Measurements from ENCODE around the gene CERS3.
A peak's percentile ranks its signal among the peaks of the same experiment; 100 is the strongest.

CERS3 gene

DNA sequence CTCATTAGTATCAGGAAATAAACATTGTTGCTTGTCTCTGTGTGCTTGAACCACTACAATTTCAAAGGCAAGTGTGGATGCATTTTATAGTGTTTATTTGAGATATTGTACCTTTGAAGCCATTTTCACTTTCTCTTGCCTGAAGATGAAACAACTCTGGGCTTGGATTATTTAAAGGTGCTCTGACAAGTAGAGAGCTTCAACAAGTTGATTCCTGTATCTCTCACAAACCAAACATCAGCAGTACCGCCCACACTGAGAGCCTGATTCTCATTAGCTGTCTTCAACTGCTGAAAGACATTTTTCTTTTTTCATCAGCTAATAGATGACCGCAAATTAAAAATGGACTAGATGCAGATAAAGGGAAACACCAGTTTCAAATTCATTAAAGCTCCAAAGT, 806 bp upstream of the CERS3 start:
- DNase-seq, result no peak

DNA sequence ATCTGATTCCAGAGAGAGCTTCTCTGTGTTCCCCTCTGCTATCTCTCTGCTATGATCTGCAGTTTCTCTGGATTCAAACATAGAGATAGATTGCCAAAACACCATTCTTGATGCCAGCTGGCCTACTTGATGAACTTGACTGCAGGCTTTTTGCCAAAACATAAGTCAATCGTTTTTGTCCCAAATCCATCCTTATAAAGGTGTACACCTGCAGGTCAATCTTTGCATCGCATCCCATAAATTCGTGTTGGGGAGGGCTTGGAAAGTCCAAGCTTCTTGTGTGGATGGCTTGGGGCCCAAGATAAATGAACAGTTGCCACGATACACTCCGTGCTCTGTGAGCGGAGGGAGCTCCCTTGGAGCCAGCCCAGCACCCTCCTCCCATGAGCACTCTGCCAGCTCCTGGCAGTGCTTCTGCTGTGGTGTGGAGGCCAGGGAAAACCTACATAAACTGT, 2.7 kb downstream of the CERS3 start:
- peak in 42 of 51 donors; percentile 1 to 73 (median 28) for DNase-seq

DNA sequence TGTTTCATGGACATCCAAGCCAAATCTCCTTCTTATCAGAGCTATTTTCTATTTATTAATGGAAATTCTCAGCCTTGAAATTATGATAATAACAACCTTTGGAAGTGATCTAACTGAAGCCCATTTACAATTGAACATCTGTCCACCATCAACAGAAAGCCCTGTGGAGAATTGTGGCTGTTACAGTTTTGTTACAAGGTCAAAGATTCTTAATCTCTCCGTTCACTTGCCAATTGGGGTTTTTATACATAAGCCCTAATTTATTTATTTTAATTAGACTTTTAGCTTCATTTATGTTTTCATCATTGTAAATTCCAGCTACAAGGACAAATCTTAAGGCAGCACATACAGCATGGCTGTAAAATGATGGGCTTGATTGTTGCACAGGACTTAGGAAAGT, 3.3 kb downstream of the CERS3 start:
- no peak for DNase-seq

DNA sequence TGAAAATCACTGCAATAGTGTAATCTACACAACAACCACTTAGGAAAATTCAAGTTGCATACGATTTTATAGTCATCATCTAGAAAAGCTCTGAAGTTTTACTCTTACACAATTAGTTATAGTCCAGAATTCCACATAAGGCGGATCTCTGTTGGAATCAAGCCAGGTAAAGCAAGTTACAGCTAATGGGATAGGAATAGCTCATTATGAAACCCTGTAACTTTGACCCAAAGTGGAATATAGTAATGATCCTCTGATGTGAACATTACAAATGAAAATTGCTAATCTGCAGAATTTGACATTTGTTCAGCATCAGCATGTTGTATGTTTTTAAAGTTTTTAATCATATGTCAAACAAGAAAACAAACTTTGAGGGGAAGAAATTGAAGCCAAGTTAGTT, 4.4 kb downstream of the CERS3 start:
- DNase-seq, result no peak

DNA sequence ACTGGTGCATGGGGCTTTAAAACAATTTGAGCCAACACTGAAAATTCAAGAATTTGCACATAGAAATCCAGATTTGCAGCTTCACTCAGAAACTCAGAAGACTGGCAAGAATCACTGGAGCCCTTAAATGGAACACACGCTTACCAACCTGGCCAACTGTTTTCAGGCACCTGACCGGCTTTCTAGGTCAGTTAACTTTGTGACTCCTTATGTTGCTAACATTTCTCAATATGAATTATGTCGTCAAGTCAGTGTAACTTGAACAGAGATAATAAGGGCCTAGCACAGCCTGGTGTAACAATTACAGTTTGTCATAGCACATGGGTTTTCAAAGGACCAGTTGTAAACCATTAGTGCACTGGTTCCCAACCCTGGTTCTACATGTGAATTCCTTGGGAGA, 6.8 kb downstream of the CERS3 start:
- DNase-seq, result no peak

DNA sequence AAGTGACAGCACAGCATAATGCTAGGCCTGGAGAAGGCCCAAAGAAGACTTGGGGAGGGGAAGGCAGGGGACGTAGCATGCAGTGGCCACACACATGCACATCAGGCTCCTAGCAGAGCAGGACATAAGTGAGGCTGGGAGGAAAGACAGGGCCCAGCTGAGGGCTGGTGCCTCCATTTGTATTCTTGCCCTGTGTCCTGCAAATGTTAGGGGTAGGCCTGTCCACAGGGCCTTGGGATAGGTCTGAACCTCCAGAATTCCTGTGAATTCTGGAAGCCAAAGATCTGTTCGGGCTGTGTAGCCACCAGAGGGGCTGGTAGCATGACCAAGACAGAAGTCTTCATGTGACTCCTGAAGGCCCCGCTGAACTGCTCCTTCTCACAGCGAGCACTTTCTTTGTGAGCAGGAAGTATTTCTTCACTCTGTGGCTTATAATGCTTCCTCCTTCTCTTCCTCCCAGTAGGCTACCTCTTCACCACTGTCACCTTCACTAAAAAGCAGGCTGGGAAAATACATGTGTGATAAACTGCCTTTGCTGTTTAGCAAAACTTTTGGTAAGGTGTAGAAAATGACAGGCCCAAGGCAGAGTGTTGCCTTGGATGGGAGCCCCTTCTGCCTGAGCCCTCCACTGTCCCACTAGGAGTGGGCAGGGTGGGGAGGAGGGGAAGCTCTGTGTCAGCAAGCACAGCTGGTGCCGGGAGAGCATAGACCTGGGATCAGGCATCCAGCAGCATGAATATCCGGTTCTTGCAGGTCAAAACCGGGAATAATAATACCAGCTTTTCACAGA, 8.4 kb downstream of the CERS3 start:
- no peak for DNase-seq

DNA sequence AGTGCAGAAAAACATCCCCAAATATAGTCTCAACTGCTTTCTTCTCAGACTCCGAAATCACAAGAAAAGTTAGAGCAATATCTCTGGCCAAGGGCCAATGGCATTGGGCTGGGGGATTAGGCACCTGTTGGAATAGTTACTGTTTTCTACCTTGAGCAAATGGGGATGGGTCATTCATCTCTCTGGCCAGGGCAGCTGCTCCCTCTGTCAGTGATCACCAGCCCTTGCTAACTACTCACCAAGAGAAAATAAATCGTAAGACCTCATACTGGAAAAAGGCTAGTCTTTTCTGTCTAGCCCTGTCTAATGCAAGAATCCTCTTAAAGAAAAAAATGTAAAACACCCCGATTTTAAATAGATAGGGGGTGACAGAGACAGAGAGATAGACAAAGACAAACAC, 10.9 kb downstream of the CERS3 start:
- no peak for DNase-seq

DNA sequence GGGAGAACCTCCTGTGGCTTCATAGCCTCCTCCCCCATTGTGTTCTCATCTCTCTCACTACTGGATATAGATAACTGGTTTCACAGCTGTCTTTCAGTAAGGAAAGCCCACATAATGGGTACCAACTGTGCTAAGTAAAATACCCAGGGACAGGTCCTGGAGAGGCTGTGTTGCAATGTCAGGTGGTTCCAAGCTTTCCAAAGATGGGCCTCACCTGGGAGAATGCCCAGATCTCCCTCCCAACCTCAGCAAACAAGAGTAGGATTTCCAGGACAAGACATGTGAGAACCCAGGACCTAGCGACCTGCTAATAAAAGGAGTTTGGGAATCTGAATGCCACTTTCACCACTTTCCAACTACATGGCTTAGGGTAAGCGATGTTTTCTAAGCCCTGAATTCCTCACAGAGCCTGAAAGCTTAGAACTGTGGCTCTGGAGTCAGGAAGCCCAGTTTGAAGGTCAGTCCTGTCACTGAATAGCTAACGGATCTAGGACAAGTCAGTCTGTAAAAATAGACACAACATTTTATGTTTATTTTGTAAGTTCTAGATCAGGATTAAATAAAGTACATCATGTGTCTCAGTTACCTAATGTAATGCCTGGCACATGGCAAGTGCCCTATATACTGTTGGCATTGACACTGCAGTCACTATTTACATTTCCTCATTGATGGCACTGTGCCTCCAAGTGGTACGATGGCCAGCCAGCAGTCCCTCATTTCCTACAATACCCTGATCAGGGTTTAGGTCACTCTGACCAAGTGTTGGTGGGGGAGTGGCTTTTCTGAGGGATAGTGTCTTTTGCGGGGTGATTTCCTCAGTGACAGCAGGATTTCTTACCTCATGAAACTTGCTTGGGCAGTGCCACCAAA, 11.9 kb downstream of the CERS3 start:
- DNase-seq, result no peak

DNA sequence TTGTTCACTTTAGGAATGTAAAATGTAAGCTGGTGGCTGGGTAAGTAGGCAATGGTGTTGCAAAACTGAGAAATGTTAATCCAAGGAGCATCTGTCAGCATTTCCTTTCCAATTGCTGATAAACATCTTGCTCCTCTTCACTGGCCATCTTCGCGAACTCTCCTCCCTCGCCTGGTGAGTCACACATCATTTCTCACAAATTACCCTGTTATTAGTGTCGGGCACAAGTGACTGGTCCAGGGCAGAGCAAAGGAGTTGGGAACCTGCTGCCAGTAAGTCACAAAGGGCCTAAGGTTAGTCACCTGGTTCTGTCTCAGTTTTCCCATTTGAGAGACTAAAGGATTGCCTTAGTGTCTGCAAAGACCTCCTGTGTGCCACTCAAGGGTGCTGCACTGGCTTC, 13.0 kb downstream of the CERS3 start:
- DNase-seq, result no peak

DNA sequence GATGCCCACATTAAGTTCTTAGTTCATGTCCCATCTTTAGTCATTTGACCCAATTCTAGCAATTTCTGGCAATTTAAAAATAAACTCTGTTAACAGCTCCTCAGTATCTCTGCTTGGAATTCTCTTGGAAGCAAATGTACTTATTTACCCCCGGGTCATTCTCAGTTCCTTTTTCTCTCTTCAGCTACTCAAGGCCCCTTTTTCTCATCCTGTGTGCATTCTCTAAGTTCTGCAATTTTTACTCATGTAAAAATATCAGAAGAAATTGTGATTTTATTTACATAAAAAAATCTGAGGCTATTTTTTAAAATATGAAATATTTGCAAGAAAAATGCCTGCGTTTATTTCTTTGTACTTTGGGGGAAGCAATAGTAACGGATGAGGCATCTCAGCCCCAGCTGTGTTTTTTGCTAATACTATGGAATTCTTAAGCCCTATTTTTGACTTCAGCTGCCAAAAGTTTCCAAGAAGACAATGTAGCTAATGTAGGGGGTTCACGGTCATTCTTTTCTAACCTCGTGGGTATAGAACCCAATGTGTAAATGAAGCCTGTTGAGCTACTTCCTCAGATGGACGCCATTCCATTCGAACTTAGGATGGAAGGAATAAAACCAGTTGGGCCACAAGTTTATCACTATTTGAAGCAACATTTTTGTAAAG, 20.0 kb downstream of the CERS3 start:
- no peak for DNase-seq

DNA sequence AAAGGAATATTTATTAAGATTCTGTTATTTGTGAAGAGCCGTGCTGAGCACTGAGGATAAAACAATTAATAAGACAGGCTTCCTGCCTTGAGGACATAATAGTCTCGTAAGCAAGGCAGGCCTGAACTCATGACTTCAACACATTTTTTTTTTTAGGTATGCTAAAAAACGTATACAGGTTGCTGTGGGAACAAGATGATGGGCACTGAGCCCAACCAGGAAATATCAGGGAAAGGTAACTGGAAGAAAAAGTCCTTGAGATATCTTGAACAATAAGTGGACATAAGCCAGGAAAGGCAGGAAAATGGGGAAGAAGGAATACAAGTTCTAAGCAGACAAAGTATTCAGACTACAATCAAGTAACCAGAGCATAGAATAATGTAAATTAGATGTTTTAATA, 26.1 kb downstream of the CERS3 start:
- DNase-seq, result no peak

DNA sequence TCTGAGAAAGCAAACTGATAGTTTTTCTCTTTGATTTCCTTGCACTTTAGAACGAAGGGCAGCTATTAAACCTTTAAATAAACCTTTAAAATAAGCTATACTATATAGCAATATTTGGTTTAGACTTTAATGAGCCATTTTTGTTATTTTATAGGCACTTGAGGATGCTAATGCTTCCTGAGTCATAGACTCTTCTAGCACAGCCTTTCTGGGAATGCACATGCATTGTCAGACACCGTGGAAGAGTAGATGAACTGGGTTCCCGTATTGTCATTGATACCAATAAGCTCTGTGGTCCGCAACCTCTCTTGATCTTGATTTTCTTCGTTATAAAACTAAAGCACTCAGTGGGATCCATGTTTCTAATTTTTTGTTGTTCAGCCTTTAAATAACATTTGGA, 27.6 kb downstream of the CERS3 start:
- no peak for DNase-seq

DNA sequence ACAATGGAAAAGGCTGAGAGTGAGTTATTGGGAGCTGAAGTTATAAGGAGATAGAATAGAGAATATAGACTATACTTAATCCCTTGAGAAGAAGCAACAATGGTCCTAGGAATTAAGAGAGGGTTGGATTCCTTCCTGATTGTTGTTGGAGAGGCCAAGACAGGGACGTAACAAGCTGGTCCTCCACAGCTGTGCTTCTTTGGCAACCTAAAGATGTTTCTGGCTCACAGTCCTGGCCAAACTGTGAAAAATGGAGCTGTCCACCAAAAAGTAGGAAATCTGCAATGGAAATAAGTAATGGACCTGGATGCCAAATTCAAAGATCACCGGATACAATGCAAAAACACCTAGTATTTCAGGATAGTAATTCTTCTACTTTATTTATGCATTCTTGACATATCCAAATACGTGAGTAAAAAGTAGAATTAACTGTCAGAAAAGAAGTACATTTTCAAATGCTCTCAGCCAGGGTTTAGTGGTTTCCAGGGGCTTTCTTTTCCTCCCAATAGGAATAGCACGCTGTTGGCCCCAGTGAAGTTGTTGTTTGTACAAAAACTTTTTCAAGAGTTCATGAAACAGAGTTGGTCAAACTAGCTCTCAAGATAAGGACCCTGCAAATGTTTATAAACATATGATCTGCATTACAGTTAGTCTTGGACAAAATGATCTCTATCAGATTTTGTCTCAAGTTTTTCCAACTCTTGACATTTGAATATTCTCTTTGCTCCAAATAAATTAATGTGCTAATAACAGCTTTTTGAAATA, 28.3 kb downstream of the CERS3 start:
- no peak for DNase-seq

DNA sequence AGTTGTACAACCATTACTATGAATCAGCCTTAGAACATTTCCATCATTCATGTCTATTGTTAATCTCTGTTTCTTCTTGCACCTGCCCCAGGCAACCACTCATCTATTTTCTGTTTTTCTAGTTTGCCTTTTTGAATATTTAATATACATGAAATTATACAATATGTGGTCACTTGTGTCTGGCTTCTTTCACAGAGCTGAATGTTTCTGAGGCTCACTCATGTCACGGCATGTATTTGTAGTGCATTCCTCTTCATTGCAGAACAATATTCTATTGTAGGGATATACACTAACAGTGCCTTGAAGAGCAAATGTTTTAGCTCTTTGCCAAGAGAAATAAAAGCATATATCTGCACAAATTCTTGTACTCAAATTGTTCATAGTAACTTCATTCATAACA, 32.9 kb downstream of the CERS3 start:
- no peak for DNase-seq

DNA sequence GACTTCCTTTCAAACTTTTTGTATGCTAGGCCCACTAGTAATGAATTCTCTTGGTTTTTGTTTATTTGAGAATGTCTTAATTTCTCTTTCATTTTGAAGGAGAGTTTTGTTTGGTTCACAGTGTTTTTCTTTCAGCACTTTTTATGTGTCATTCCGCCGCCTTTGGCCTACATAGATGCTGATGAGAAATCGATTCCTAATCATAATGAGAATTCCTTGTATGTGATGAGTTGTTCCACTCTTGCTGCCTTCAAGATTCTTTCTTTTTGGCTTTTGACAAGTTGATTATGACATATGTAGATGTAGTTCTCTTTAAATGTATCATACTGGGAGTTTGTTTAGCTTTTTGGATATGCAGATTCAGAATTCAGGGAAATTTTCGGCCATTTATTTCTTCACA, 35.5 kb downstream of the CERS3 start:
- no peak for DNase-seq

DNA sequence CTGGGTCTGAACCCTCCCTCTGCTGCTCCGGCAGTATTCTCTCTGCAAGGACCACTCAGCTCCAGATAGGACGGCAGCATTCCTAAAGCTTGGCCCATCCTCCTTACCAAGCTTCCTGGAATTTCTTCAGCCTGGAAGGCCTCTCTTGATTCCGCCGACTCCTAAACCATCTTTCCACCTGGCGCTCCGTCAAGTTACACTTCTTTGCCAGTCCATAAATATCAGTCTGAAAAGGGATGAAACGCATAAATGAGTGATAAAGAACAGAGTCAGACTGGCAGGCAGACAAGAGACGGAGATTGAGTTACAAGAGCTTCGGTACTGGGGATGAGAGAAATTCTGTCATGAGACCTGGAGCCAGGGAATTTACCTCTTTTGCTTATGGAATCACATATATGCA, 44.3 kb downstream of the CERS3 start:
- DNase-seq, result no peak

DNA sequence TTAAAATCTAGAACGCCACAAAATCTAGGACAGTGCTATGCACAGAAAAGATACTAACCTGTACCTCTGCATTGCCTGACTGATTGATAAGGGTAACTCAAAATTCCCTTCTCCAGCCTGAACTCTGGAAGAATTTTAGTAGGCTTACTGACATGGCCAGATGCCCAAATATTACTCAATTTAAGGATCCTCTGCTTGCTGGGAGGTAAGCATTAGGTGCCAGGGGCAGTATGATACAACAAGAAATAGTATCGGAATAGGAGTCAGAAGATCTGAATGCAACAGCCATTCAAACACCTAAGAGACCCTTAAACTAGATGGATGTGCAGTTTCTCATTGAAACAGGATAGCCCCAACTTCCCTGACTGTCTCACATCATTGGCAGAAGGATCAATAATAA, 45.4 kb downstream of the CERS3 start:
- DNase-seq, result no peak

DNA sequence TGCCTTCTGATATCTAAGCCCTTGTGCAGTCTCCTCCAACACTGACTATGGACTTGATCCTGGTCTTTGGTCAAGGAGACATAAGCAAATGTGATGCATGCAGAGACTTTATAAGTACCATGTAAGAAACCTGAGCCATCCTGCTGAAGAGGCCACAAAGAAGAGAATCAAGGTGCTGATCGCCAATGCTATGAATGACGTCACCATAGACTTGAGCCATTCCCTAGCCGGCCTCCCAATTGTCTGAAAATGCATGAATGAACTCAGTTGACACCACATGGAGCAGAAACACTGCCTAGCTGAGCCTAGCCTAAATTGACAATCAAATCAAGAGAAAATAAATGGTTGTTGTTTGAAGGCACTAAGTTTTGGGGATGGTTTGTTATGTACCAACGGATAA, 51.9 kb downstream of the CERS3 start:
- no peak for DNase-seq

DNA sequence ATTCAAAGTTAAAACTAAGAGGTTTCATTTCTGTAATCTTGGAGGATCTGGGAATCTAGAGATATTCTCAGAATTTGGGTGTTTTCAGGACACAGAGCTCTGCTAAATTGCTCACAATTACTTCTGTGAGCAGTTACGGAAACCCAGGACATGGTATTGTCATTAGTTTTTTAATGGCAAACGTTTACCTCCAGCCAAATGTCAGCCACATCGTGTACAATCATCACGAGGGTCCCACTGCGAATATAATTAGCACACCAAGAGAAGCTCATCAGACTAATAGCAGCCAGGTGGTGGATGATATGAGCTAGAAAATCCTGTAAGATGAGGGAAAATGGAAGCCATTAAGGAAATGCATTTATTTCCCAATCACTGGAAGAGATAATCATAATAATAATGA, 56.0 kb downstream of the CERS3 start:
- DNase-seq, result no peak

DNA sequence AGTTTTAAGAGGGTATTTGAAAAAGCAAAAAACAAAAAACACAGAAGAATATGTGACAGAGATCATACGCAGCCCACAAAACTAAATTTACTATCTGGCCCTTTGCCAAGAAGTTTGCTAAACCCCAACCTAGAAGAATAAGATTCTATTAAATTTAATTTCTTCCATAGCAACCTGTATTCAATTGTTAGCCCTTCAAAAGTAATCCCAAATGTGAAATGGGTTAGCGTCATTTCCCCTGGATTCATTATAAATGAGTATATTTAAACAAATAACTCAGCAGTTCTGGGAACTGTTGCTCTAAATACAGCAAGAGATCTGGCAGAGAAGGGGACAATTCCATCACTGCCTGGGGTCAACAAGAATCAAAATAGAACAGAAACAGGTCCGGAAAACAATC, 56.8 kb downstream of the CERS3 start:
- DNase-seq, result no peak

DNA sequence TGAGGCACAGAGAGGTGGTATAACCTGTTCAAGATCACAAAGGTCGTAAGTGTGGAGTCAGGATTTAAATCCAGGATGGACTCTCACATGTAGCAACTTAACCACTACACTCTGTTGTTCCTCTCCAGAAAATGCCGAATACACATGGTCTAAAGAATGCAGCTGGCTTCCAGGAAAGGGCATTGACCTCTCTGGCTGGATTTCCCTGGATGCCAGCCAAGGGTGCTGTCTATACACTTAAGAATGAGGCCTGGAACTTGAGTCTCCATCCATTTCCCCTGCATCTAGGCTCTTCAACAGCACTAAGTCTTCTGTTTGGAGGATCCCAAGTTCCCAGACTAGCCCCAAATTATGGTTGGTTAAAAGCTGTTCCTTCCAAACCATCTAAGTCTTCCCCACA, 60.5 kb downstream of the CERS3 start:
- DNase-seq, result no peak

DNA sequence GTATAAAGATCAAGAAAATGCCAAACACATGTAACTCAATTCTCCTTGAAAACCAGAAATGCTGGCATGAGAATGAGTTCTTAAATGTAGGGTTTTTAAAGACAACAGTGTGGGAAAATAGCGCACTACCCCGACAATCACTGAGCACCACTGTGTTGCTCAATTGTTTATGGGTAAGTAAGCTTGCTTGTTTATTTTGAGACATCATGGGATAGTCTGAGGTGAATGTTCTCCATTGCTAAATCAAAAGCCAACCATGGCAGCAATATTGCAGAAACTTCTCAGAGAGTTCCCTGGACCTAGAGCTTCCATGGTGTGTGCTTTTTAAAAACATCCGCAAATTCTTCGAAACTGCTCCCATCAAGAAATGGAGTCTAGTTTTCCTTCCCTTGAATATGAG, 62.7 kb downstream of the CERS3 start:
- no peak for DNase-seq

Measured in hypothalamus (tissue), 51 donors.